Measurements from ENCODE around the gene NSA2.

Gene NSA2

GRCh38 chr5:74765929-74766328, 1.1 kb upstream of the NSA2 start:
- intact Hi-C loops (cut with DNase I; ENCODE audit: low total_unique reads) = no loop called here
- Histone ChIP-seq H3K4me3 (peak overlapping the region; percentile 86 to 95), H3K36me3 (peaks cover 11 to 28% (median 15%) of the 10 kb centered on the region in 3 donors), H3K9me3 (no peaks in the 10 kb centered on the region), H3K27me3 (no peaks in the 10 kb centered on the region), H3K4me1 (peaks cover 0 to 31% (median 21%) of the 10 kb centered on the region in 4 donors), H3K27ac (peak overlapping the region in 1 of 2 donors; percentile 84)
- TF ChIP-seq, protein P1, sequence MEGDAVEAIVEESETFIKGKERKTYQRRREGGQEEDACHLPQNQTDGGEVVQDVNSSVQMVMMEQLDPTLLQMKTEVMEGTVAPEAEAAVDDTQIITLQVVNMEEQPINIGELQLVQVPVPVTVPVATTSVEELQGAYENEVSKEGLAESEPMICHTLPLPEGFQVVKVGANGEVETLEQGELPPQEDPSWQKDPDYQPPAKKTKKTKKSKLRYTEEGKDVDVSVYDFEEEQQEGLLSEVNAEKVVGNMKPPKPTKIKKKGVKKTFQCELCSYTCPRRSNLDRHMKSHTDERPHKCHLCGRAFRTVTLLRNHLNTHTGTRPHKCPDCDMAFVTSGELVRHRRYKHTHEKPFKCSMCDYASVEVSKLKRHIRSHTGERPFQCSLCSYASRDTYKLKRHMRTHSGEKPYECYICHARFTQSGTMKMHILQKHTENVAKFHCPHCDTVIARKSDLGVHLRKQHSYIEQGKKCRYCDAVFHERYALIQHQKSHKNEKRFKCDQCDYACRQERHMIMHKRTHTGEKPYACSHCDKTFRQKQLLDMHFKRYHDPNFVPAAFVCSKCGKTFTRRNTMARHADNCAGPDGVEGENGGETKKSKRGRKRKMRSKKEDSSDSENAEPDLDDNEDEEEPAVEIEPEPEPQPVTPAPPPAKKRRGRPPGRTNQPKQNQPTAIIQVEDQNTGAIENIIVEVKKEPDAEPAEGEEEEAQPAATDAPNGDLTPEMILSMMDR (IDR thresholded peaks at IDR 0.05) = no peak
- no peak for DNase-seq

- intact Hi-C loops (cut with DNase I; ENCODE audit: low total_unique reads) = no loop called here
- Histone ChIP-seq H3K9me3 (no peaks in the 10 kb centered on the region), H3K27ac (peak overlapping the region; percentile 81 to 84), H3K36me3 (peaks cover 16 to 33% (median 20%) of the 10 kb centered on the region in 3 donors), H3K4me3 (peak overlapping the region; percentile 86 to 95), H3K4me1 (peaks cover 0 to 31% (median 21%) of the 10 kb centered on the region in 4 donors), H3K27me3 (no peaks in the 10 kb centered on the region)
- DNase-seq = no peak
- TF ChIP-seq, protein P1 (IDR thresholded peaks at IDR 0.05) = peak; percentile 40 to 44
Observed at GRCh38 chr5:74766418-74766848, 616 bp upstream of the NSA2 start.

GRCh38 chr5:74767579-74767913, 497 bp downstream of the NSA2 start:
- Histone ChIP-seq H3K27ac (peak overlapping the region; percentile 81 to 84), H3K4me1 (peaks cover 0 to 31% (median 21%) of the 10 kb centered on the region in 4 donors), H3K9me3 (no peaks in the 10 kb centered on the region), H3K4me3 (peak overlapping the region; percentile 86 to 95), H3K36me3 (peaks cover 25 to 44% (median 29%) of the 10 kb centered on the region in 3 donors), H3K27me3 (no peaks in the 10 kb centered on the region)
- intact Hi-C loops (cut with DNase I; ENCODE audit: low total_unique reads) = no loop called here
- DNase-seq = no peak
- TF ChIP-seq, protein P1 (IDR thresholded peaks at IDR 0.05) = no peak

- intact Hi-C loops (cut with DNase I; ENCODE audit: low total_unique reads) = no loop called here
- no peak for DNase-seq
Observed at GRCh38 chr5:74772359-74772758, 5.3 kb downstream of the NSA2 start.

DNA sequence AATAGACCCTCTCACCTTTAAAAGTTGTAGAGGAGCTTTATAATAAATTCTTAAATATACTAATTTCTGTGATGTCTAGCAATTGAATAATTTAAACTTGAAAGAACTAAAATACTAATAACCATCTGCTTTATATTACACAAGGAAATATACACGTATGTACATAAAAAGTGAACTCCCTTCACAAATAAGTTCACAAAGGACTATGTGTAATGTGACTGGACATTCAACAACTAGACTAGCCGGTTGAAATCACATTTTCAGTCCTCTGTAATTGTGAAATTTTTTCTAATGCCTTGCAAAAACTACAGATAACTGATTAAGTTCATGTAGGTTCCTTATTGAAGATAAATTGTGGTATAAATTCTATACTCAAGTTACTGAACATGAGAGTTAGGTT, 11.6 kb downstream of the NSA2 start:
- DNase-seq = no peak
- TF ChIP-seq, protein P1 (IDR thresholded peaks at IDR 0.05) = no peak
- Histone ChIP-seq H3K27me3 (no peaks in the 10 kb centered on the region), H3K4me1 (no peaks in the 10 kb centered on the region), H3K9me3 (no peaks in the 10 kb centered on the region), H3K36me3 (peaks cover 29 to 47% (median 32%) of the 10 kb centered on the region in 3 donors), H3K27ac (no peak overlapping the region), H3K4me3 (no peak overlapping the region)
- intact Hi-C loops (cut with DNase I; ENCODE audit: low total_unique reads) = no loop called here

More at GRCh38 chr5:74772359-74772758, 5.3 kb downstream of the NSA2 start:
- no peak overlapping the region for H3K27ac ChIP-seq
- H3K4me1 ChIP-seq = peaks cover 0 to 11% (median 5%) of the 10 kb centered on the region in 4 donors
- TF ChIP-seq, protein P1 (IDR thresholded peaks at IDR 0.05) = no peak
- no peaks in the 10 kb centered on the region for H3K9me3 ChIP-seq
- peaks cover 62 to 83% (median 64%) of the 10 kb centered on the region in 3 donors for H3K36me3 ChIP-seq
- no peak overlapping the region for H3K4me3 ChIP-seq
- H3K27me3 ChIP-seq = no peaks in the 10 kb centered on the region

- Histone ChIP-seq H3K4me3 (no peak overlapping the region), H3K27me3 (no peaks in the 10 kb centered on the region), H3K27ac (no peak overlapping the region), H3K9me3 (no peaks in the 10 kb centered on the region), H3K4me1 (no peaks in the 10 kb centered on the region), H3K36me3 (no peaks in the 10 kb centered on the region)
- TF ChIP-seq, protein P1 (IDR thresholded peaks at IDR 0.05) = no peak
- intact Hi-C loops (cut with DNase I; ENCODE audit: low total_unique reads) = no loop called here
- DNase-seq = no peak
Observed at GRCh38 chr5:74786851-74787250, 19.8 kb downstream of the NSA2 start.
